NCI-H1092 treated with DMSO at 0.1 percent for 48 hours (cell line): ENCODE results near the gene GMPR2.
"Not testable (repeated sequence)": the region's sequence is repeated elsewhere in the genome, so short reads cannot be mapped to it uniquely, and the experiment has no call there.

Source experiments
- DNase-seq: peaks from one replicate; lab custom pipeline; 2025; lab: John Stamatoyannopoulos, UW

The GMPR2 gene

GRCh38 chr14:24202538-24202937, 30.2 kb upstream of the GMPR2 start:
- DNase-seq, result not testable (repeated sequence)

GRCh38 chr14:24203249-24203886, 29.4 kb upstream of the GMPR2 start:
- DNase-seq, result not testable (repeated sequence)

- no peak for DNase-seq
These were observed 28.3 kb upstream of the GMPR2 start for GRCh38 chr14:24204163-24205146.

GRCh38 chr14:24206260-24207103, 26.2 kb upstream of the GMPR2 start:
- no peak for DNase-seq

GRCh38 chr14:24207104-24207551, 25.6 kb upstream of the GMPR2 start:
- DNase-seq, result no peak

- DNase-seq, result no peak
These were observed 25.1 kb upstream of the GMPR2 start for GRCh38 chr14:24207625-24208024.

- DNase-seq, result no peak
These were observed 21.4 kb upstream of the GMPR2 start for GRCh38 chr14:24211311-24211710.

- DNase-seq, result peak; percentile 97
These were observed 19.5 kb upstream of the GMPR2 start, which contains the start of gene CHMP4A for GRCh38 chr14:24212924-24213865. CHMP4A (minus strand) TSS chr14:24213488; CDS start chr14:24213439, 49 bp downstream.

- no peak for DNase-seq
These were observed 18.7 kb upstream of the GMPR2 start for GRCh38 chr14:24213866-24214662.

- DNase-seq, result peak; percentile 92
These were observed 17.0 kb upstream of the GMPR2 start, which contains the start of gene MDP1 for GRCh38 chr14:24215495-24216344. MDP1 (minus strand) TSS chr14:24216066; CDS start chr14:24215955, 111 bp downstream.

GRCh38 chr14:24216345-24216699, 16.4 kb upstream of the GMPR2 start:
- no peak for DNase-seq

- DNase-seq, result not testable (repeated sequence)
These were observed 15.9 kb upstream of the GMPR2 start for GRCh38 chr14:24216876-24217275.

- no peak for DNase-seq
These were observed 13.6 kb upstream of the GMPR2 start for GRCh38 chr14:24219080-24219479.

GRCh38 chr14:24219521-24219920, 13.2 kb upstream of the GMPR2 start:
- no peak for DNase-seq

- not testable (repeated sequence) for DNase-seq
These were observed 9.7 kb upstream of the GMPR2 start for GRCh38 chr14:24222987-24223386.

GRCh38 chr14:24224618-24225071, 8.1 kb upstream of the GMPR2 start:
- no peak for DNase-seq

GRCh38 chr14:24226473-24226872, 6.3 kb upstream of the GMPR2 start:
- DNase-seq, result no peak

- DNase-seq, result no peak
These were observed 3.8 kb upstream of the GMPR2 start for GRCh38 chr14:24228902-24229301.
